Measurements from ENCODE around the gene DCLK1.

The DCLK1 gene

DNA sequence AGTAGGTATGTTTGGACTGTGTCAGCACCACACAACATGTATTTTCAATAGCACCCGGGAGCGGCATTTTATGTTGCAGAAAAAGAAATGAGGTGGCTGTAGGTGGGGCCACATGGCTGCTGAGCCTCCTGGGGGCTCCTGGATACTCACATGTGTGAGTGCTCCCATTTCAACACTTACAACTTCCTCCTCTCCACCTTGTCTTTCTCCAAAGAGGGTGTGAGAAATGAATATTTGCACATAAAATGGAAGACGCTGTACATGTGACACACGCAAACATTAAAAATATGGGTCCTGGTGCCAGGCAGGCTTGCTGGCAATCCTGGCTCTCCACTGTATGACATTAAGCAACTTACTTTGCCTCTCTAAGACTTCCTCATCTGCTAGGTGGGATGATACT, 222.1 kb downstream of the DCLK1 start:
- Histone ChIP-seq H3K27ac (ENCODE audit: low read length) (no peak overlapping the region), H3K4me1 (ENCODE audit: control insufficient read depth, low read depth, low read length) (peaks cover 19% of the 10 kb centered on the region), H3K4me3 (ENCODE audit: low read length) (no peak overlapping the region), H3K9me3 (ENCODE audit: control insufficient read depth, low read depth, low read length) (no peaks in the 10 kb centered on the region), H3K27me3 (ENCODE audit: control insufficient read depth, insufficient read depth, low read length) (no peaks in the 10 kb centered on the region), H3K36me3 (ENCODE audit: control insufficient read depth, low read depth, low read length) (no peaks in the 10 kb centered on the region), H3K9ac (ENCODE audit: low read length) (no peak overlapping the region)

GRCh38 chr13:35908226-35908625, 223.0 kb downstream of the DCLK1 start:
- Histone ChIP-seq H3K9me3 (ENCODE audit: control insufficient read depth, low read depth, low read length) (no peaks in the 10 kb centered on the region), H3K27me3 (ENCODE audit: control insufficient read depth, insufficient read depth, low read length) (no peaks in the 10 kb centered on the region), H3K4me1 (ENCODE audit: control insufficient read depth, low read depth, low read length) (peaks cover 19% of the 10 kb centered on the region), H3K27ac (ENCODE audit: low read length) (no peak overlapping the region), H3K36me3 (ENCODE audit: control insufficient read depth, low read depth, low read length) (no peaks in the 10 kb centered on the region), H3K9ac (ENCODE audit: low read length) (no peak overlapping the region), H3K4me3 (ENCODE audit: low read length) (no peak overlapping the region)

DNA sequence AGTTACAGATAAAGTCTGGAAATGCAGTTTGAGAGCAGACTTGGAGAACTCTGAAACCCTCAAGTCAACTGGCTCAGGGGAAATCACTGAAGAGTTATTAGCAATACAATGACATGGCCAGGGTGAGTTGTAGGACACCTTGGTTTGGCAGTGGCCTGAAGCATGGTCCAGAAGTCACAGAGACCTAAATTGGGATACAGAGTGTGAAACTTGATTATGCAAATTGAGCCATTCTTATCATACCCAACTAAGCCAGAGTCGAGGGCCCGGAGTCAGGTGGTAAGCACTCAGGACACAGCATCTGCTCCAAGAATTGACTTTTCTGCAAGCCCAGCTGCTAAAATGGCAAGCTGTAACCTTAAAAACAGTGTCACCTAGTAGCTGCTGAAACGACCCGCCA, 224.5 kb downstream of the DCLK1 start:
- H3K27me3 ChIP-seq (ENCODE audit: control insufficient read depth, insufficient read depth, low read length): no peaks in the 10 kb centered on the region
- H3K4me1 ChIP-seq (ENCODE audit: control insufficient read depth, low read depth, low read length): peaks cover 19% of the 10 kb centered on the region
- H3K9ac ChIP-seq (ENCODE audit: low read length): no peak overlapping the region
- no peak overlapping the region for H3K27ac ChIP-seq (ENCODE audit: low read length)
- H3K36me3 ChIP-seq (ENCODE audit: control insufficient read depth, low read depth, low read length): no peaks in the 10 kb centered on the region
- H3K4me3 ChIP-seq (ENCODE audit: low read length): no peak overlapping the region
- no peaks in the 10 kb centered on the region for H3K9me3 ChIP-seq (ENCODE audit: control insufficient read depth, low read depth, low read length)

GRCh38 chr13:35903075-35903474, 228.1 kb downstream of the DCLK1 start:
- no peak overlapping the region for H3K9ac ChIP-seq (ENCODE audit: low read length)
- H3K4me3 ChIP-seq (ENCODE audit: low read length): no peak overlapping the region
- H3K27ac ChIP-seq (ENCODE audit: low read length): no peak overlapping the region
- H3K27me3 ChIP-seq (ENCODE audit: control insufficient read depth, insufficient read depth, low read length): no peaks in the 10 kb centered on the region
- H3K9me3 ChIP-seq (ENCODE audit: control insufficient read depth, low read depth, low read length): no peaks in the 10 kb centered on the region
- H3K36me3 ChIP-seq (ENCODE audit: control insufficient read depth, low read depth, low read length): no peaks in the 10 kb centered on the region
- peaks cover 6% of the 10 kb centered on the region for H3K4me1 ChIP-seq (ENCODE audit: control insufficient read depth, low read depth, low read length)

DNA sequence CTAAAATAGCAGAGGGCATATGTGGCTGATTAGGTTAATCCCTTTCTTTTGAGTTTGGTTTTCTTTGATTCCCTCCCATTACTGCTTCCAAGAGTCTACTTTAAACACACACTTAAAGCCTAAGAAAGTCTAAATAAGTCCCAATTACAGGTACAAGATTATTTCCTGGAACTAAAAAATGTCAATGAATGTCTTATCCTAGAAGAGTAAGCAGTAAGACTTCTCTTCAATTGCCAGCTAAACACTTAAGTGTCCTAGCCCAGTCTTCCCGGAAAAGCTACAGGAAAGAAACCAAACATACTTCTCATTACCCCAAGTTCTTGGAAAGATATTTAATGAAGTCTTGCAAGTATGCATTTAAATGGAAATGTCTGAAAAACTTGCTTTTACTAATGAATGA, 233.1 kb downstream of the DCLK1 start:
- no peaks in the 10 kb centered on the region for H3K36me3 ChIP-seq (ENCODE audit: control insufficient read depth, low read depth, low read length)
- no peak overlapping the region for H3K4me3 ChIP-seq (ENCODE audit: low read length)
- no peak overlapping the region for H3K27ac ChIP-seq (ENCODE audit: low read length)
- no peak overlapping the region for H3K9ac ChIP-seq (ENCODE audit: low read length)
- no peaks in the 10 kb centered on the region for H3K4me1 ChIP-seq (ENCODE audit: control insufficient read depth, low read depth, low read length)
- no peaks in the 10 kb centered on the region for H3K9me3 ChIP-seq (ENCODE audit: control insufficient read depth, low read depth, low read length)
- no peaks in the 10 kb centered on the region for H3K27me3 ChIP-seq (ENCODE audit: control insufficient read depth, insufficient read depth, low read length)

DNA sequence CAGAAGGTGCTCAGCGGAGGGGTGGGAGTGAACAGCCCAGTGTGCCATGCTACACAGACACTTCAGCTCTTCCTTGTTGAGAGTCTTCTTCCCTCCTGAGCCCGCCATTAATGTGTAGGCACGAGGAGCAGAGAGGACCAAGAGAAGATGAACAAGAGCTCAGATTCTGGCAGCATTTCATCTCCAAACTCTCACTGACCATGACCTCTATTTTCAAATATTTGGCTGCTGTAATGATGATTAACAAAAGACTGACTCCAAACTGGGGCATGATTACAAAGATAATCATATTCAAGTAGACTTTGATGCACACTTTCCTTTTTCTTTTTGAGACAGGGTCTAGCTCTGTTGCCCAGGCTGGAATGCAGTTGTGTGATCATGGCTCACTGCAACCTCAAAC, 236.5 kb downstream of the DCLK1 start:
- Histone ChIP-seq H3K27me3 (ENCODE audit: control insufficient read depth, insufficient read depth, low read length) (no peaks in the 10 kb centered on the region), H3K27ac (ENCODE audit: low read length) (no peak overlapping the region), H3K9me3 (ENCODE audit: control insufficient read depth, low read depth, low read length) (no peaks in the 10 kb centered on the region), H3K9ac (ENCODE audit: low read length) (no peak overlapping the region), H3K36me3 (ENCODE audit: control insufficient read depth, low read depth, low read length) (no peaks in the 10 kb centered on the region), H3K4me3 (ENCODE audit: low read length) (no peak overlapping the region), H3K4me1 (ENCODE audit: control insufficient read depth, low read depth, low read length) (peaks cover 6% of the 10 kb centered on the region)

GRCh38 chr13:35892837-35893814, 238.1 kb downstream of the DCLK1 start:
- Histone ChIP-seq H3K4me3 (ENCODE audit: low read length) (no peak overlapping the region), H3K9me3 (ENCODE audit: control insufficient read depth, low read depth, low read length) (no peaks in the 10 kb centered on the region), H3K36me3 (ENCODE audit: control insufficient read depth, low read depth, low read length) (no peaks in the 10 kb centered on the region), H3K27me3 (ENCODE audit: control insufficient read depth, insufficient read depth, low read length) (no peaks in the 10 kb centered on the region), H3K4me1 (ENCODE audit: control insufficient read depth, low read depth, low read length) (peaks cover 6% of the 10 kb centered on the region), H3K9ac (ENCODE audit: low read length) (no peak overlapping the region), H3K27ac (ENCODE audit: low read length) (no peak overlapping the region)

DNA sequence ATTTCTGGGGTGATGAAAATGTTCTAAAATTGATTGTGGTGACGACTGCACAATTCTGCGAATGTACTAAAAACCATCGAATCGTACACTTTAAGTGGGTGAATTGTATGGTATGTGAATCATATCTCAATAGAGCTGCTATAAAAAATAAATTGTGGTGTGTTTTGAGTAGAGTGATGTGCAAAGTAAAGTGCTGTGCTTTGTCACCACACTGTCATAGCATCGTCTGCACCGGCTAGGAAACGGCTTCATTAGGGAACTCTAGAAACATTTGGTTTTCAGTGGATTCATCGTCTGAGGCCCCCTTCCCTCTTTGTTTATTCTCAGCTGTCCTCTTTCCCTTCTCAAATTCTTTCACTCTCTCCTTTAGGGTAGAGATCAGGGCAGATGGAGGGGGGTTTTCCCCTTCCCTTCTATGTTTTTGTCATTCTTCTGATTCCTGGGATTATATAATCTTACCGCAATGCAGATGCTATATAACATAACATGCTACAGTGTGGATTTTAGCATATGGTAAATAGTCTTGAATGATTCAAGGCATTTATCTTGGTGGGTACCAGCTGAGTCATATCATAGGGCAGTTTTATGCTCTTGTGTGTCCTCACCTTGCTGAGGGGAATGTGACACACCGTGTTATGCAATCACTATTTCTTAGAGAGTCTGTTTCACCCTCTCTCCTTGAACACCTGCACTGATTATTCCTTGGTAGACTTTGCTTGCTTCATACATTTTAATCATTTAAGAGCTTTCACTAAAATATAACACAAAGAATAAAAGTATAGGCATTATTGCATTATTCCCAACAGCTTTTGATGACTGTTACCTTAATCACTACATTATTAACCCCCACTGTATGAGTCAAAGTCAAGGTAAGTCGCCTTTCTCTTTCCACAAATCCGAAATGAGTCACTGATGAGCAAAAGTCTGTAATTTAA, 239.4 kb downstream of the DCLK1 start:
- H3K27ac ChIP-seq (ENCODE audit: low read length): no peak overlapping the region
- no peak overlapping the region for H3K4me3 ChIP-seq (ENCODE audit: low read length)
- H3K4me1 ChIP-seq (ENCODE audit: control insufficient read depth, low read depth, low read length): peaks cover 6% of the 10 kb centered on the region
- H3K9me3 ChIP-seq (ENCODE audit: control insufficient read depth, low read depth, low read length): no peaks in the 10 kb centered on the region
- H3K27me3 ChIP-seq (ENCODE audit: control insufficient read depth, insufficient read depth, low read length): no peaks in the 10 kb centered on the region
- H3K9ac ChIP-seq (ENCODE audit: low read length): no peak overlapping the region
- no peaks in the 10 kb centered on the region for H3K36me3 ChIP-seq (ENCODE audit: control insufficient read depth, low read depth, low read length)

- Histone ChIP-seq H3K9ac (ENCODE audit: low read length) (no peak overlapping the region), H3K4me3 (ENCODE audit: low read length) (no peak overlapping the region), H3K4me1 (ENCODE audit: control insufficient read depth, low read depth, low read length) (peaks cover 6% of the 10 kb centered on the region), H3K27ac (ENCODE audit: low read length) (no peak overlapping the region), H3K9me3 (ENCODE audit: control insufficient read depth, low read depth, low read length) (no peaks in the 10 kb centered on the region), H3K27me3 (ENCODE audit: control insufficient read depth, insufficient read depth, low read length) (no peaks in the 10 kb centered on the region), H3K36me3 (ENCODE audit: control insufficient read depth, low read depth, low read length) (no peaks in the 10 kb centered on the region)
These were observed 241.6 kb downstream of the DCLK1 start for GRCh38 chr13:35889560-35889959.

DNA sequence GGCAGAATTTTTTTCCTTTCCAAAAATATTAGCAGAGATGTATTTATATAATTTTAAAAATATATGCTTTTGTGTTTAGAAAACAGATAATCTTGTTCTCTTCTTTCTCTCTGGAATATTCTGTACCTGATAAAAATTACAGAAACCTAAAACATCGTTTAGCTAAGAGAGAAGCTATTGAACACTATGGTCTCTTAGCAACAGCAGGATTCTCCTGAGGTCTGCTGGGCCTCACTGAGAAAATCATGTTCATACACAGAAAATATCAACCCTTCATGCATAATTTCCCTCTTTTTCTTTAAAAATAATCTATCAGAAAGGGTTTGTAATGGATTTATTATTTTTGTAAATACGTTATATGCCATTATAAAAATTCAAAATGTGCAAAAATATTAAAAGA, 242.2 kb downstream of the DCLK1 start:
- Histone ChIP-seq H3K36me3 (ENCODE audit: control insufficient read depth, low read depth, low read length) (no peaks in the 10 kb centered on the region), H3K4me1 (ENCODE audit: control insufficient read depth, low read depth, low read length) (peaks cover 6% of the 10 kb centered on the region), H3K4me3 (ENCODE audit: low read length) (no peak overlapping the region), H3K9me3 (ENCODE audit: control insufficient read depth, low read depth, low read length) (no peaks in the 10 kb centered on the region), H3K9ac (ENCODE audit: low read length) (no peak overlapping the region), H3K27ac (ENCODE audit: low read length) (no peak overlapping the region), H3K27me3 (ENCODE audit: control insufficient read depth, insufficient read depth, low read length) (no peaks in the 10 kb centered on the region)

DNA sequence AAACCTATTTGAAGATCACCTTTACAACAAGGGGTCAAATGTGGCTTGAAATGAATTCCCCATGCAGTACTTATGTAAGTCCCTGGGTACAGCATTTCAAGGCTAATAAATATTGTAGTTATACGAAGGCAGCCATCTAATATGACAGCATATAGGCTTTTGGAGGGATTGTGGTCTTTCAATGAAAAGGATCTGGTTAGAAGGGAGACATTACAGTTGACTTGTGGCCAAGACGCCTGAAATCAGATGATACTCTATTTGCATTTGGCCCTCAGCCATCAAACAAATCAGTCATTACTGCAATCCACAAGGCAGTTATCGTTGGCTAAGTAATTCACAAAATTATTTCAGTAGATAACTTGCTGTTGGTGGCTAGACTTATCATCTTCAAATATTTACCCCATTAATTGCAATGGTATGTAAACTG, 242.7 kb downstream of the DCLK1 start:
- H3K36me3 ChIP-seq (ENCODE audit: control insufficient read depth, low read depth, low read length): no peaks in the 10 kb centered on the region
- H3K27ac ChIP-seq (ENCODE audit: low read length): no peak overlapping the region
- H3K4me1 ChIP-seq (ENCODE audit: control insufficient read depth, low read depth, low read length): peaks cover 6% of the 10 kb centered on the region
- no peak overlapping the region for H3K9ac ChIP-seq (ENCODE audit: low read length)
- H3K4me3 ChIP-seq (ENCODE audit: low read length): no peak overlapping the region
- no peaks in the 10 kb centered on the region for H3K27me3 ChIP-seq (ENCODE audit: control insufficient read depth, insufficient read depth, low read length)
- H3K9me3 ChIP-seq (ENCODE audit: control insufficient read depth, low read depth, low read length): no peaks in the 10 kb centered on the region
